Smooth muscle cell (in vitro differentiated cells): Measurements from ENCODE around the gene B4GALT2. TPM values are rescaled to one million over a fixed set of nuclear protein-coding genes. Genes with fewer than 3 reads are reported as not detected.
A peak's percentile ranks its signal among the peaks of the same experiment; 100 is the strongest.

Experiments
- DNase-seq: peaks from one replicate; lab custom pipeline; 2025; ENCODE audit not compliant: unreplicated experiment; lab: John Stamatoyannopoulos, UW
- H2AFZ ChIP-seq: fragments of 200-600 bp; sonication (generic); 2 replicates; pipeline ENCODE4 v1.6.0; 2016; ENCODE audit warnings: antibody characterized with exemption, low read depth, mild to moderate bottlenecking
- H3F3A ChIP-seq: fragments of 200-600 bp; sonication (generic); 2 replicates; pipeline ENCODE4 v1.6.0; 2017; ENCODE audit warnings: antibody characterized with exemption, low read depth
- H3K27ac ChIP-seq: fragments of 200-600 bp; sonication (generic); 2 replicates; pipeline ENCODE4 v1.5.1; 2016; ENCODE audit warnings: low read depth, mild to moderate bottlenecking
- H3K27me3 ChIP-seq: fragments of 200-600 bp; sonication (generic); 2 replicates; pipeline ENCODE4 v1.6.1; 2016; ENCODE audit warnings: low read depth, mild to moderate bottlenecking
- H3K36me3 ChIP-seq: fragments of 200-600 bp; sonication (generic); 2 replicates; pipeline ENCODE4 v1.5.1; 2016; ENCODE audit warnings: low read depth
- H3K4me1 ChIP-seq: fragments of 200-600 bp; sonication (generic); 2 replicates; pipeline ENCODE4 v1.5.1; 2016; ENCODE audit warnings: low read depth
- H3K4me2 ChIP-seq: fragments of 200-600 bp; sonication (generic); 2 replicates; pipeline ENCODE4 v1.6.0; 2016; ENCODE audit warnings: mild to moderate bottlenecking
- H3K4me3 ChIP-seq: fragments of 200-600 bp; sonication (generic); 2 replicates; pipeline ENCODE4 v1.5.1; 2016; ENCODE audit warnings: mild to moderate bottlenecking
- H3K79me2 ChIP-seq: fragments of 200-600 bp; sonication (generic); 2 replicates; pipeline ENCODE4 v1.6.0; 2016; ENCODE audit warnings: low read depth, mild to moderate bottlenecking
- H3K9ac ChIP-seq: fragments of 200-600 bp; sonication (generic); 2 replicates; pipeline ENCODE4 v1.6.0; 2016; ENCODE audit warnings: low read depth
- H3K9me3 ChIP-seq: fragments of 200-600 bp; sonication (generic); replicated peaks from 2 replicates; pipeline ENCODE4 v1.5.1; 2016; ENCODE audit warnings: low read depth
- H4K20me1 ChIP-seq: fragments of 200-600 bp; sonication (generic); 2 replicates; pipeline ENCODE4 v1.6.0; 2016; ENCODE audit warnings: low read depth
- CTCF ChIP-seq: fragments of 200-600 bp; sonication (generic); IDR thresholded peaks from 2 replicates; pipeline ENCODE4 v1.5.1; 2017; ENCODE audit warnings: borderline replicate concordance, mild to moderate bottlenecking, antibody characterized with exemption; ENCODE audit not compliant: insufficient read depth, poor library complexity, severe bottlenecking
- WGBS: methylation state at CpG from one replicate; pipeline ENCODE4 v1.1.7; 2016; ENCODE audit warnings: low lambda C conversion rate; 5-methylcytosine and 5-hydroxymethylcytosine counted together
- polyA plus RNA-seq: library from polyadenylated mRNA; unstranded; fragments of >200 nt; fragmentation: Nextera tagmentation; extraction: Ambion mirVana; gene quantifications from 2 replicates; pipeline ENCODE4 v1.2.1, GENCODE V29; 2016
- total RNA-seq: library from RNA; depleted of rRNA; stranded (reverse); fragments of >200 nt; gene quantifications from 2 replicates; pipeline ENCODE4 v1.2.3, GENCODE V29; 2014

Gene B4GALT2
- total and polyA plus RNA-seq, 2 experiments from 2014 or later = 52.4 to 135 TPM

GRCh38 chr1:43971336-43971980 is 7.6 kb upstream of the B4GALT2 start:
- Histone ChIP-seq H3K4me2 (no peak overlapping the region), H3K36me3 (no peaks in the 10 kb centered on the region), H3K4me3 (no peak overlapping the region), H3K9me3 (no peaks in the 10 kb centered on the region), H2AFZ (no peak overlapping the region), H3K4me1 (peaks cover 17% of the 10 kb centered on the region), H3K27me3 (no peaks in the 10 kb centered on the region), H3K9ac (no peak overlapping the region), H3F3A (peaks cover 7% of the 10 kb centered on the region), H3K27ac (no peak overlapping the region), H4K20me1 (peaks cover 11% of the 10 kb centered on the region), H3K79me2 (peaks cover 24% of the 10 kb centered on the region)
- no peak for TF ChIP-seq CTCF
- WGBS = 97% methylated on average over 17 of the region's 17 CpGs
- no peak for DNase-seq

GRCh38 chr1:43973981-43974442 is 5.0 kb upstream of the B4GALT2 start:
- Histone ChIP-seq H4K20me1 (peaks cover 32% of the 10 kb centered on the region), H3K9me3 (no peaks in the 10 kb centered on the region), H3K9ac (no peak overlapping the region), H3K27me3 (no peaks in the 10 kb centered on the region), H3K4me3 (peak overlapping the region; percentile 81), H3K4me2 (peak overlapping the region; percentile 99), H3K36me3 (no peaks in the 10 kb centered on the region), H3K27ac (no peak overlapping the region), H2AFZ (peak overlapping the region; percentile 78), H3K79me2 (peaks cover 33% of the 10 kb centered on the region), H3K4me1 (peaks cover 24% of the 10 kb centered on the region), H3F3A (peaks cover 19% of the 10 kb centered on the region)
- DNase-seq = no peak
- 46% methylated on average over 9 of the region's 9 CpGs for WGBS
- no peak for TF ChIP-seq CTCF

GRCh38 chr1:43974443-43975248 is 4.4 kb upstream of the B4GALT2 start, which contains the start of gene ATP6V0B:
Gene ATP6V0B (plus strand): TSS chr1:43974960. CDS start chr1:43975041, 81 bp downstream.
- H3K79me2 ChIP-seq = peaks cover 33% of the 10 kb centered on the region
- no peak for TF ChIP-seq CTCF
- H2AFZ ChIP-seq = peak within 1 kb of the TSS; percentile 78

More at GRCh38 chr1:43974443-43975248, 4.4 kb upstream of the B4GALT2 start, which contains the start of gene ATP6V0B:
- peak; percentile 87 for DNase-seq
- Histone ChIP-seq H3K27me3 (no peaks in the 10 kb centered on the region), H3K36me3 (no peaks in the 10 kb centered on the region), H3F3A (peaks cover 19% of the 10 kb centered on the region), H4K20me1 (peaks cover 32% of the 10 kb centered on the region), H3K4me2 (peak within 1 kb of the TSS; percentile 99), H3K9ac (peak within 1 kb of the TSS; percentile 93), H3K4me3 (peak within 1 kb of the TSS; percentile 81), H3K9me3 (no peaks in the 10 kb centered on the region), H3K4me1 (peaks cover 24% of the 10 kb centered on the region), H3K27ac (peak within 1 kb of the TSS; percentile 83)
- WGBS = 1% methylated on average over 58 of the region's 93 CpGs
